GM12875 (cell line): ENCODE measurements around the gene TINAGL1.

ENCODE experiments used
- H3K4me3 ChIP-seq: one replicate; pipeline ENCODE4 v1.5.1; 2011; ENCODE audit warnings: low read depth, low read length, control low read depth
- TF ChIP-seq, protein P1 (sequence below): IDR thresholded peaks from 2 replicates; pipeline ENCODE4 v1.5.1; 2011; ENCODE audit warnings: low read depth, mild to moderate bottlenecking, control low read depth, inconsistent platforms, low read length, moderate library complexity, borderline replicate concordance; ENCODE audit not compliant: insufficient read depth

The TINAGL1 gene

DNA sequence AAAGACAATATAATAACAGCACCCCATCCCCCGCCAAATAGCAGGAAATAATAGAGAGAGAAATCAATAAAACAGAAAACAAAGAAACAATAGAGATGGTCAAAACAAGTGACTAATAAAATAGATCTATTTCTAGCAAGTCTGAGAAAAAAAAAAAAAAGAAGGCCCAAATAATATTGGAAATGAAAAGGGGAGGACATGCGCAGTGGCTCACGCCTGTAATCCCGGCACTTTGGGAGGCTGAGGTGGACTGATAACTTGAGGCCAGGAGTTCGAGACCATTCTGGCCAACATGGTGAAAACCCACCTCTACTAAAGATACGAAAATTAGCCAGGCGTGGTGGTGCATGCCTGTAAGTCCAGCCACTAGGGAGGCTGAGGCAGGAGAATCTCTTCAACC, 22.7 kb downstream of the TINAGL1 start:
- H3K4me3 ChIP-seq, result no peak overlapping the region
- TF ChIP-seq, protein P1, sequence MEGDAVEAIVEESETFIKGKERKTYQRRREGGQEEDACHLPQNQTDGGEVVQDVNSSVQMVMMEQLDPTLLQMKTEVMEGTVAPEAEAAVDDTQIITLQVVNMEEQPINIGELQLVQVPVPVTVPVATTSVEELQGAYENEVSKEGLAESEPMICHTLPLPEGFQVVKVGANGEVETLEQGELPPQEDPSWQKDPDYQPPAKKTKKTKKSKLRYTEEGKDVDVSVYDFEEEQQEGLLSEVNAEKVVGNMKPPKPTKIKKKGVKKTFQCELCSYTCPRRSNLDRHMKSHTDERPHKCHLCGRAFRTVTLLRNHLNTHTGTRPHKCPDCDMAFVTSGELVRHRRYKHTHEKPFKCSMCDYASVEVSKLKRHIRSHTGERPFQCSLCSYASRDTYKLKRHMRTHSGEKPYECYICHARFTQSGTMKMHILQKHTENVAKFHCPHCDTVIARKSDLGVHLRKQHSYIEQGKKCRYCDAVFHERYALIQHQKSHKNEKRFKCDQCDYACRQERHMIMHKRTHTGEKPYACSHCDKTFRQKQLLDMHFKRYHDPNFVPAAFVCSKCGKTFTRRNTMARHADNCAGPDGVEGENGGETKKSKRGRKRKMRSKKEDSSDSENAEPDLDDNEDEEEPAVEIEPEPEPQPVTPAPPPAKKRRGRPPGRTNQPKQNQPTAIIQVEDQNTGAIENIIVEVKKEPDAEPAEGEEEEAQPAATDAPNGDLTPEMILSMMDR, result no peak

DNA sequence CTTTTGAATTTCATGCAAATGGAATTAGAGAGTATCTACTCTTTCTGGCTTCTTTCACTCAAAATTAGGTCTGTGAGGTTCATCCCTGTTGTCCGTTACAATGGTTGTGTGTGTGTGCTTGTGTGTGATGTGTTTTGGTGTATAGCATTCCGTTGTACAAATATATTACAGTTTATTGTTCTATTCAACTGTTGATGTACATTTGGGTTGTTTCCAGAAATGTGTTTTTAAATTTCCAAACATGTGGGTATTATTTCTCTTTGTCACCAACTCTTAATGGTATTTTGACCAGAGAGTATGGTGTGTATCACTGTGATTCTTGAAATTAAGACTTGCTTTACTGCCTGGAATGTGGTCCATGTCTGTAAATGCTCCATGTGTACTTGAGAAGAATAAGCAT, 24.3 kb downstream of the TINAGL1 start:
- TF ChIP-seq, protein P1, result no peak
- no peak overlapping the region for H3K4me3 ChIP-seq

DNA sequence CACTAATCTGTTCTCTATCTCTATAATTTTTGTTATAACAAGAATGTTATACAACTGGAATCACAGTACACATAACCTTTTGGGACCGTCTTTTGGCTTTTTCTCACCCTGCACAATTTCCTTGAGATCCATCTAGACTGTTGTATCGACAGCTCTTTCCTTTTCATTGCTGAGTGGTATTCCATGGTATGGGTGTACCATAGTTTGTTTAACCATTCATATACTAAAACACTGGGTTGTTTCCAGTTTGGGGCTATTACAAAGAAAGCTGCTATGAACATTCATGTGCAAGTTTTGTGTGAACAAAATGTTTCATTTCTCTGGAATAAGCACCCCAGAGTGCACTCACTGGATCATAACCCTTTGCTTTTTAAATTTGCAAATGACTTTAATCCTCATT, 25.8 kb downstream of the TINAGL1 start:
- TF ChIP-seq, protein P1, result no peak
- no peak overlapping the region for H3K4me3 ChIP-seq

DNA sequence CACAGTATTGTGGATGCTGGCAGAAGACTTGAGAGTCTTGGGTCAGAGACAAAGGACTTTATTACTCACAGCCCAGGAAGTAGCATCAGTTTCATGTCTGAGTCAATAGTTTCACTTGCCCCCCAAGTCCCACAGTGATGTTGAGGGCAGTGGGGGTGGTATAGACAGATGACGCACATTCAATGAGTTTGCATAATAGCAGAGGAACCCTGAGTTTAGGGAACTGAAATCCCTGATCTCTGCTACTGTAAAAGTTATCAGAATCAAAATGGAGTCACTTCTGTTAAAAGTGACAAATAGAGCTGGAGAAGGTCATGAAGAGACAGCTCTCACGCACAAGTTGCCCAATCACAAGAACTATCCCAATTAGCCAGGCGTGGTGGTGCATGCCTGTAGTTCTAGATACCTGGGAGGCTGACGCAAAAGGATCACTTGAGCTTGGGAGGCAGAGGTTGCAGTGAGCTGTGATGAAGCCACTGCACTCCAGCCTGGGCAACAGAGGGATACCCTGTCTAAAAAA, 29.7 kb downstream of the TINAGL1 start:
- no peak overlapping the region for H3K4me3 ChIP-seq
- TF ChIP-seq, protein P1, result no peak

DNA sequence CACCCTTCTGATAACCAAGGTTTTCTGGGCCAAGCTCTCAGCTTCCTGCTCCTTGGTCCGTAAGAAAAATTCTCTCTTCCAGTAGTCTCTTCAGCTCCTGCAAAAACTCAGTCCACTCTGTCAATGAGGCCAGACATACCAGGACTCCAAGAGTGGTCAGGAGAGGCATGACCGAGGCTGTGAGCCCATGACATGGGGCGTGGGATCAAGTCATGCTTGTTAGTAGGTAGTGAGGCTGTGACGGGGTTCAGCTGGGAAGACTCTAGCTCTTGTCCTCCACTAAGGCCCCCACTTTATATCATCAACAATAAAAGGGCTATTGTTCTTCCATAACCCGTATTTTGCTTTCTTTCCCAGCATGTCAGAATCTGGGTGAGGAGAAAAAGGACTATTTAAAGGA, 31.0 kb downstream of the TINAGL1 start:
- H3K4me3 ChIP-seq, result no peak overlapping the region
- TF ChIP-seq, protein P1, result no peak

DNA sequence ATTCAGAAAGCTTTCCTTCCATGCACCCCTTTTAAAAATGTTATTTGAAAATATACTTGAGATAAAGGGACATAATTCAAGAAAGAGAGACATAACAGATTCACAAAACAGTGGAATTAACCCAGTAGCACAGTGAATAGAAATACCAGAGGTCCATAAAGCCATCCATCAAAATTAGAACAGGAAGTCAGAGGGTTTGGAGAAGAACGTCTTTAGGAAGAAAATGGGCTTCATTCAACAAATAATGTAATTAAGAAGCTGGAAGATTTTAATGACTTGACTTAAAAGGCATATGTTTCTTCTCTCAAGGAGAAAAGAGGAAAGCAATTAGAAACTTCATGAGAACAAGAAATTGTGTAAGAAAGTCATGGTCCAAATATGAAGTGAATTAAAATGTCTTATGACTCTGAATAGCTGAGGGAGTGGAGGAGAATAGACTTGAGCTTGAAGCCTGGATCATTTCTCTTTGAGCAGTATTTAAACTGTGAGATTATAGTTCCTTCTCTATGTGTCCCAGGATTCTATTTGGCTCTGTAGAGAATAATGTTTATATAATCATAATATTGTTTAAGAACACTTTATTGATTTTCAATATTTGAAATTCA, 33.3 kb downstream of the TINAGL1 start:
- TF ChIP-seq, protein P1, result no peak
- H3K4me3 ChIP-seq, result no peak overlapping the region

DNA sequence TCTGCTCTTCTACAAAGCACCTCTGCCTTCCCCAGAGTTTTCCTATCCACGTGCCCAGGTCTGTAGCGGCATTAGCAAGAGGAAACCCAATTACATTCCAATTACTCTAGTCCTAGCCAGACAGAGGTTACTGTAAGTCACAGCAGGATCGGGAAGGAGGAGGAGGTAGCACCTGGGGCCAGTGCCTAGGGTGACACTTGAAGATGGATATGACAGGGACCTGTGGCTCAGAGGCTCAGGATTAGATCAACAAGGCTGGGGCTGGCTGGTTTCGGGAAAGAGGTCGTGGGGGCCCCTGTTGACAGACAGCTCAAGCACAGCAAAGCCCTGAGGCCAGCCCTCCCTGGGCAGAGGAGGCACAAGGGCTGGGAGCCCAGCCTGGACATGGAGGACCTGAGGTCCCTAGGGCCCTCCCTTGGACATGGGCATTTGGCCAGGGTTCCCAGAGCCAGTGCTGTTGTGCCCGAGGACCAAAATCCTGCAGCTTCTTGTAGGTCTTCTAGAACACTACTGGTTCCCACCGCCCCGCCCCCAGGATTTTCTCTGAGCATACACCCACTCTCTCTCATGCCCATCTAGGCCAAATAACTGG, 38.2 kb downstream of the TINAGL1 start:
- H3K4me3 ChIP-seq, result no peak overlapping the region
- TF ChIP-seq, protein P1, result no peak
